ENCODE measurements around the gene HOXC6. TPM values are rescaled to one million over a fixed set of nuclear protein-coding genes. Genes with fewer than 3 reads are reported as not detected.

HOXC6 gene
- total and polyA plus RNA-seq, 7 donors: not detected

DNA sequence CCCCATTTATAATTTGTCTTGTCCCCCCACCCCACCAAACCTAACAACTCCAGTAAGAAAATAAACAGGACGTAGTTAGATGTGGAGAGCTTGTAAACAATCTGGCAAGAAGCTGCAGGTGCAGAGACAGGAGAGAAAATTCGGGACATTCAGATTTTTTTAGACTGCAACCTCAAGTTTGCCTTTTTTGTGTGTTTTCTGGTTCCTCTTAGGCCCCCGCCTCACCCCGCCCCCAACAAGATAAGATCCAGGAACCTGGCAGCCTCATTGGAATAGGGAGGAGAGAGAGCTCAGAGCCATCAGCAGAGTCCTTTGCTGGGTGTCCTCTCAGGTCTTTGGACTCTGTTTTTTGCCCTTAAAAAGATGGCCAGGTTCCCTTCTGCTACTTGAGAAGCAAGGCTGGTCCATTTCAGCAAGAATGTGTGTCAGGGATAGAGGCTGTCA is 40.4 kb upstream of the HOXC6 start:
- Histone ChIP-seq H3K4me1 (peaks cover 0 to 32% (median 21%) of the 10 kb centered on the region in 4 donors), H3K27ac (no peak overlapping the region), H3K27me3 (peaks cover 89 to 100% (median 100%) of the 10 kb centered on the region in 3 donors), H3K9me3 (no peaks in the 10 kb centered on the region), H3K36me3 (no peaks in the 10 kb centered on the region), H3K4me3 (no peak overlapping the region)
- DNase-seq: no peak
- WGBS, 2 donors: 14 to 20% methylated on average over 4 of the region's 4 CpGs
- intact Hi-C loops (cut with DNase I): no loop called here
- TF ChIP-seq, protein P1, sequence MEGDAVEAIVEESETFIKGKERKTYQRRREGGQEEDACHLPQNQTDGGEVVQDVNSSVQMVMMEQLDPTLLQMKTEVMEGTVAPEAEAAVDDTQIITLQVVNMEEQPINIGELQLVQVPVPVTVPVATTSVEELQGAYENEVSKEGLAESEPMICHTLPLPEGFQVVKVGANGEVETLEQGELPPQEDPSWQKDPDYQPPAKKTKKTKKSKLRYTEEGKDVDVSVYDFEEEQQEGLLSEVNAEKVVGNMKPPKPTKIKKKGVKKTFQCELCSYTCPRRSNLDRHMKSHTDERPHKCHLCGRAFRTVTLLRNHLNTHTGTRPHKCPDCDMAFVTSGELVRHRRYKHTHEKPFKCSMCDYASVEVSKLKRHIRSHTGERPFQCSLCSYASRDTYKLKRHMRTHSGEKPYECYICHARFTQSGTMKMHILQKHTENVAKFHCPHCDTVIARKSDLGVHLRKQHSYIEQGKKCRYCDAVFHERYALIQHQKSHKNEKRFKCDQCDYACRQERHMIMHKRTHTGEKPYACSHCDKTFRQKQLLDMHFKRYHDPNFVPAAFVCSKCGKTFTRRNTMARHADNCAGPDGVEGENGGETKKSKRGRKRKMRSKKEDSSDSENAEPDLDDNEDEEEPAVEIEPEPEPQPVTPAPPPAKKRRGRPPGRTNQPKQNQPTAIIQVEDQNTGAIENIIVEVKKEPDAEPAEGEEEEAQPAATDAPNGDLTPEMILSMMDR (IDR thresholded peaks at IDR 0.05): no peak
- TF ChIP-seq EP300 (IDR thresholded peaks at IDR 0.05): no peak
- TF ChIP-seq POLR2A (IDR thresholded peaks at IDR 0.05): no peak
- TF ChIP-seq POLR2AphosphoS5 (IDR thresholded peaks at IDR 0.05): no peak

DNA sequence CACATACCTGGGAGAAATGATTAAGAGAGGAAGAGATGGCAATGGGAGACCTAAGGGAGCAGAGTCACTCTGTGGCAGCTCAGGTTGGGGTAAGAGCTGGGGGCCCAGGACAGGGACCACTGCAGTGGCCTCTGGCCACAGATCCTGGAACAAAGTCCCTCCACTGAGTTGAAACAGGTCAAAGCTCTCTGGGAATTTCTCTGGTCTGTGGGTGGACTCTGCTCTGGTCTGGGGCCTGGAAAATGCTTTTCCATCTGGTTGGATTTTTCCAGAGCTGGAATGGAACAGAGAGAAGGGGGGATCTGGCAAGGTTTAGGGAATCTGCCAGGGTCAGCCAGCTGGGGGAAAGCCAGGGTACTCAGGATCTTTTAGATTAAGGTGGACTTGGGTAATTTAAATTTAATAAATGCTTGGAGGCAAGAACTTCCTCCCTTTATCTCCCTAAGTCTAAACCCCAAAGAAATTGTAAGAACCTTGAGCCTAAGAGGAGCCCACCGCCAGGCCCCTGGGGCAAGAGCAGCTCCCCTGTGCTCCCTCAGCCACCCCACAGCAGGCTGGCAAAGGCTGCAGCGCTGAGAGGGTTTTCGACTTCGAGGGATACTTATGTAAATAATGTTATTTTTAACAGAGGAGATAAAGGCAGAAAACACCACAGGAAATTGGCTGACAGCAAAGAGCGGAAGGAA is 39.6 kb upstream of the HOXC6 start:
- TF ChIP-seq POLR2AphosphoS5 (IDR thresholded peaks at IDR 0.05): no peak
- no peak for TF ChIP-seq EP300 (IDR thresholded peaks at IDR 0.05)
- TF ChIP-seq, protein P1 (IDR thresholded peaks at IDR 0.05): no peak
- no peak for TF ChIP-seq POLR2A (IDR thresholded peaks at IDR 0.05)
- Histone ChIP-seq H3K4me1 (peaks cover 0 to 32% (median 21%) of the 10 kb centered on the region in 4 donors), H3K27me3 (peaks cover 89 to 100% (median 100%) of the 10 kb centered on the region in 3 donors), H3K9me3 (no peaks in the 10 kb centered on the region), H3K4me3 (no peak overlapping the region), H3K36me3 (no peaks in the 10 kb centered on the region), H3K27ac (no peak overlapping the region)
- intact Hi-C loops (cut with DNase I): no loop called here
- DNase-seq: no peak
- 8 to 17% methylated on average over 5 of the region's 5 CpGs for WGBS, 2 donors

DNA sequence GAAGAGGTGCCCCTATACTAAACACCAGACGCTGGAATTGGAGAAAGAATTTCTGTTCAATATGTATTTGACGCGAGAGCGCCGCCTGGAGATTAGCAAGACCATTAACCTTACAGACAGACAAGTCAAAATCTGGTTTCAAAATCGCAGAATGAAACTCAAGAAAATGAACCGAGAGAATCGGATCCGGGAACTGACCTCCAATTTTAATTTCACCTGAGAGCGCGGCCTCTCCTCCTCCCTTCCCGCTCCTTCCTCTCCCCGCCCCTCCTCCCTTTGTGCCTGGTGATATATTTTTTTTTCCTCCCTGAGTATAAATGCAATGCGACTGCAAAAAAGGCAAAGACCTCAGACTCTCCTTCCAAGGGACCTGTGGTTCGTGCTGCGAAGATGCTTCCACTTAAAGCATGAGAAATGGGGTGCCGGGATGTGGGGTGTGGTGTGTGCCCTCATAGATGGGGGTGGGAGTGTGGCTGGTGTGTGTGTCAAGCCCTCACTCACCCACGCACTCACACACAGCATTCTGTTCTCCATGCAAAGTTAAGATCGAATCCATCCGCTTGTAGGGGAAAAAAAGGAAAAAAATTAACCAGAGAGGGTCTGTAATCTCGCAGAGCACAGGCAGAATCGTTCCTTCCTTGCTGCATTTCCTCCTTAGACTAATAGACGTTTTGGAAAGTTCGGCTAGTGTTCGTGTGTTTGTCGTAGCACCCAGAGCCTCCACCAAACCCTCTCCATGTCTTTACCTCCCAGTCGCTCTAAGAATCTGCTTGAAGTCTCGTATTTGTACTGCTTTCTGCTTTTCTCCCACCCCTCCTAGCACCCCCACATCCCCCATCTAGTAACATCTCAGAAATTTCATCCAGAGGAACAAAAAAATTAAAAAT is 38.8 kb upstream of the HOXC6 start:
- no peak for DNase-seq
- WGBS, 2 donors: 3 to 4% methylated on average over 28 of the region's 28 CpGs
- intact Hi-C loops (cut with DNase I): no loop called here
- H3K4me3 ChIP-seq: no peak overlapping the region
- H3K9me3 ChIP-seq: no peaks in the 10 kb centered on the region
- H3K36me3 ChIP-seq: no peaks in the 10 kb centered on the region
- TF ChIP-seq POLR2AphosphoS5 (IDR thresholded peaks at IDR 0.05): no peak
- TF ChIP-seq EP300 (IDR thresholded peaks at IDR 0.05): no peak
- TF ChIP-seq, protein P1 (IDR thresholded peaks at IDR 0.05): no peak
- no peak for TF ChIP-seq POLR2A (IDR thresholded peaks at IDR 0.05)
- peaks cover 89 to 100% (median 100%) of the 10 kb centered on the region in 3 donors for H3K27me3 ChIP-seq
- peaks cover 0 to 34% (median 24%) of the 10 kb centered on the region in 4 donors for H3K4me1 ChIP-seq
- H3K27ac ChIP-seq: no peak overlapping the region

DNA sequence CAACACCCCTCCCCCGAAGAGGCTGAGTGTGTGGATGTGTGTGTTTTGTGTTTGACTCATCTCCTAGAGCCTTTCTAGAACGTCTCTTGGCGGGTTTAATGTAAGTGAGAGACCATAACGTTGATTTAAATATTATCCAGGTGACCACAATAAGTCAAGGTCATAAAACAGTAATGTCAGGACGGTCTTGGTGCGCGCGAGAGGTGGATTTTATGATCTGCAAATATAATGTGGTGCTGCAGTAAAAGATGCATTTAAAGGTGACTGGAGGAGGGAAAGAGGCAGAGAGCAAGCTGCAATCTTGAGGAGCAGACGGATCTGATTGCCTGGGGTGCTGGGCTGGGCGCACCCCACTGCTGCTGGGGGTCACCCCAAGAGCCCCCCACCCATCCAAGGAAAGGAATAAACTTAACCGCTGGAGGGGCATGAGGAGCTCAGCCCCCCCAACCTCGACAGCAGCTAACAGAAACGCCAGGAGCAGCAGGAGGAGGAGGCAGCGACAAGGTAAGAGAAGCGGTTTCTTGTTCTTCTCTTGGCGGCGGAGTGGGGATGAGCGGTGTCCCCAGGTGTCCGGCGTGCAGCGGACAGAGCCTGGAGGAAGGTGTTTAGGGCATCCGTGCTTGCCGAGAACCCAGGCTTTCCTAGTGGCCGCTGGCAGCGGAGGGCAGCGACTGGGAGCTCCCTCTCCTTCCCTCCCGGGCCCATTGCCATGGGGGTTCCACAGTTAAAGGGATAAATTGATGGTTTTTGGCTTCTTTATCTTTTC is 37.7 kb upstream of the HOXC6 start:
- peaks cover 0 to 34% (median 24%) of the 10 kb centered on the region in 4 donors for H3K4me1 ChIP-seq
- no peak overlapping the region for H3K4me3 ChIP-seq
- 5 to 7% methylated on average over 27 of the region's 27 CpGs for WGBS, 2 donors
- peaks cover 89 to 100% (median 100%) of the 10 kb centered on the region in 3 donors for H3K27me3 ChIP-seq
- TF ChIP-seq EP300 (IDR thresholded peaks at IDR 0.05): no peak
- no peak for TF ChIP-seq POLR2A (IDR thresholded peaks at IDR 0.05)
- TF ChIP-seq POLR2AphosphoS5 (IDR thresholded peaks at IDR 0.05): no peak
- TF ChIP-seq, protein P1 (IDR thresholded peaks at IDR 0.05): no peak
- DNase-seq: no peak
- no peak overlapping the region for H3K27ac ChIP-seq
- H3K36me3 ChIP-seq: no peaks in the 10 kb centered on the region
- intact Hi-C loops (cut with DNase I): no loop called here
- no peaks in the 10 kb centered on the region for H3K9me3 ChIP-seq
